ENCODE data around the gene PTPRM. TPM values are rescaled to one million over a fixed set of nuclear protein-coding genes. Genes with fewer than 3 reads are reported as not detected.

Gene PTPRM
- total RNA-seq, 1 experiment from 2014 or later, result 6.2 TPM

- H3K9me3 Mint-ChIP-seq, result peaks cover 0 to 2% of the 10 kb centered on the region in 2 experiments; a peak in 3 of 5 replicates
- H3K27me3 ChIP-seq (ENCODE audit: insufficient read depth, low read length), result no peaks in the 10 kb centered on the region
- no peak overlapping the region for H4K91ac ChIP-seq (ENCODE audit: insufficient read length, low read depth, low read length)
- no peak overlapping the region for H2BK12ac ChIP-seq (ENCODE audit: insufficient read length, low read depth, low read length)
- H3K4ac ChIP-seq (ENCODE audit: low read depth, low read length), result no peak overlapping the region
- H4K8ac ChIP-seq (replicated peaks; ENCODE audit: insufficient read length, low read depth, low read length), result no peak overlapping the region
- no peak overlapping the region for H3K23ac ChIP-seq (ENCODE audit: insufficient read length, low read depth, low read length)
- H3K4me2 ChIP-seq (ENCODE audit: insufficient read depth, insufficient read length, low read length), result no peak overlapping the region
- peaks cover 0 to 5% of the 10 kb centered on the region in 2 experiments; a peak in 2 of 4 replicates for H3K4me1 Mint-ChIP-seq
- no peak overlapping the region for H2BK20ac ChIP-seq (ENCODE audit: low read depth, low read length, poor library complexity, severe bottlenecking)
- H3K36me3 Mint-ChIP-seq (ENCODE audit: insufficient read depth in 1 of 3, low read depth in 3 of 3), result 0 out of 7 replicates have a peak, but pooled peaks cover 0 to 2% (median 2%) of the 10 kb centered on the region in 3 experiments
- H3K27me3 Mint-ChIP-seq (ENCODE audit: low read depth), result no peaks in the 10 kb centered on the region
- TF ChIP-seq, protein P1, sequence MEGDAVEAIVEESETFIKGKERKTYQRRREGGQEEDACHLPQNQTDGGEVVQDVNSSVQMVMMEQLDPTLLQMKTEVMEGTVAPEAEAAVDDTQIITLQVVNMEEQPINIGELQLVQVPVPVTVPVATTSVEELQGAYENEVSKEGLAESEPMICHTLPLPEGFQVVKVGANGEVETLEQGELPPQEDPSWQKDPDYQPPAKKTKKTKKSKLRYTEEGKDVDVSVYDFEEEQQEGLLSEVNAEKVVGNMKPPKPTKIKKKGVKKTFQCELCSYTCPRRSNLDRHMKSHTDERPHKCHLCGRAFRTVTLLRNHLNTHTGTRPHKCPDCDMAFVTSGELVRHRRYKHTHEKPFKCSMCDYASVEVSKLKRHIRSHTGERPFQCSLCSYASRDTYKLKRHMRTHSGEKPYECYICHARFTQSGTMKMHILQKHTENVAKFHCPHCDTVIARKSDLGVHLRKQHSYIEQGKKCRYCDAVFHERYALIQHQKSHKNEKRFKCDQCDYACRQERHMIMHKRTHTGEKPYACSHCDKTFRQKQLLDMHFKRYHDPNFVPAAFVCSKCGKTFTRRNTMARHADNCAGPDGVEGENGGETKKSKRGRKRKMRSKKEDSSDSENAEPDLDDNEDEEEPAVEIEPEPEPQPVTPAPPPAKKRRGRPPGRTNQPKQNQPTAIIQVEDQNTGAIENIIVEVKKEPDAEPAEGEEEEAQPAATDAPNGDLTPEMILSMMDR (conservative IDR thresholded peaks at IDR 0.05), result no peak
- no peak overlapping the region for H3K18ac ChIP-seq (ENCODE audit: insufficient read length, low read depth, low read length)
- H2BK5ac ChIP-seq (ENCODE audit: insufficient read length, low read length), result no peak overlapping the region
- H2AK5ac ChIP-seq (ENCODE audit: insufficient read length, low read length), result no peak overlapping the region
- no peaks in the 10 kb centered on the region for H4K20me1 ChIP-seq (ENCODE audit: control insufficient read depth, insufficient read depth, insufficient read length)
- no peak overlapping the region for H2BK120ac ChIP-seq (ENCODE audit: low read depth, low read length, poor library complexity, severe bottlenecking)
- H3K27ac Mint-ChIP-seq, result no peak overlapping the region
- H3K23me2 ChIP-seq (ENCODE audit: insufficient read length, low read depth, low read length, poor library complexity, severe bottlenecking), result no peaks in the 10 kb centered on the region
- H3K4me1 ChIP-seq (ENCODE audit: insufficient read depth, low read length), result no peaks in the 10 kb centered on the region
- H4K5ac ChIP-seq (ENCODE audit: insufficient read length, low read depth, low read length), result no peak overlapping the region
- no peaks in the 10 kb centered on the region for H3K79me1 ChIP-seq (ENCODE audit: insufficient read depth, low read depth, low read length, poor library complexity, severe bottlenecking)
- DNase-seq, result no peak
- H3K14ac ChIP-seq (ENCODE audit: insufficient read depth, low read length), result no peak overlapping the region
- no peak overlapping the region for H2BK15ac ChIP-seq (ENCODE audit: low read depth, low read length)
- H3T11ph ChIP-seq (ENCODE audit: low read length), result no peak overlapping the region
- H3K56ac ChIP-seq (ENCODE audit: insufficient read length, low read depth, low read length), result no peak overlapping the region
- H3K9ac ChIP-seq (ENCODE audit: extremely low read depth, insufficient read length, low read length), result no peak overlapping the region
- WGBS (ENCODE audit: extremely low coverage, insufficient read length, low lambda C conversion rate), result no CpG with 5 or more reads among the region's 4 CpGs
- H3K27ac ChIP-seq (ENCODE audit: insufficient read length, low read depth, low read length), result no peak overlapping the region
- no peak overlapping the region for H2AFZ ChIP-seq (ENCODE audit: low read length)
- H3K4me3 Mint-ChIP-seq, result no peak overlapping the region
- no peaks in the 10 kb centered on the region for H3K79me2 ChIP-seq (ENCODE audit: insufficient read depth, low read length)
- no peaks in the 10 kb centered on the region for H3K9me3 ChIP-seq (ENCODE audit: control insufficient read depth, low read depth, low read length)
These were observed 596.3 kb downstream of the PTPRM start for GRCh38 chr18:8163286-8163959.
